Measurements from ENCODE around the gene LRBA. TPM values are rescaled to one million over a fixed set of nuclear protein-coding genes. Genes with fewer than 3 reads are reported as not detected.

Gene LRBA
- polyA plus RNA-seq, 3 donors, result 6.4 to 12.9 (median 10.3) TPM

- WGBS, 3 donors, result 97 to 100% (median 97%) methylated on average over 1 of the region's 1 CpG
- no peak overlapping the region for H3K27ac ChIP-seq (ENCODE audit: low read depth, low read length)
Observed at GRCh38 chr4:150911326-150911725, 103.8 kb downstream of the LRBA start.

GRCh38 chr4:150909116-150909515 is 106.0 kb downstream of the LRBA start:
- H3K27ac ChIP-seq (ENCODE audit: low read depth, low read length), result no peak overlapping the region
- 84 to 95% (median 88%) methylated on average over 3 of the region's 3 CpGs for WGBS, 3 donors

- H3K27ac ChIP-seq (ENCODE audit: low read depth, low read length), result no peak overlapping the region
- 53 to 64% (median 63%) methylated on average over 3 of the region's 3 CpGs for WGBS, 3 donors
Observed at GRCh38 chr4:150906987-150907633, 108.0 kb downstream of the LRBA start.

GRCh38 chr4:150904671-150905070 is 110.4 kb downstream of the LRBA start:
- no peak overlapping the region for H3K27ac ChIP-seq (ENCODE audit: low read depth, low read length)
- 67 to 79% (median 74%) methylated on average over 3 of the region's 3 CpGs for WGBS, 3 donors

- no peak overlapping the region for H3K27ac ChIP-seq (ENCODE audit: low read depth, low read length)
- 81 to 97% (median 96%) methylated on average over 2 of the region's 2 CpGs for WGBS, 3 donors
Observed at GRCh38 chr4:150903603-150904002, 111.5 kb downstream of the LRBA start.

GRCh38 chr4:150896497-150896896 is 118.6 kb downstream of the LRBA start:
- no peak overlapping the region for H3K27ac ChIP-seq (ENCODE audit: low read depth, low read length)
- WGBS, 3 donors, result 93 to 96% (median 93%) methylated on average over 1 of the region's 1 CpG

- H3K27ac ChIP-seq (ENCODE audit: low read depth, low read length), result no peak overlapping the region
- 77 to 83% (median 78%) methylated on average over 2 of the region's 2 CpGs for WGBS, 3 donors
Observed at GRCh38 chr4:150890246-150890645, 124.8 kb downstream of the LRBA start.

GRCh38 chr4:150889306-150889705 is 125.8 kb downstream of the LRBA start:
- no peak overlapping the region for H3K27ac ChIP-seq (ENCODE audit: low read depth, low read length)
- WGBS, 3 donors, result 96 to 99% (median 97%) methylated on average over 4 of the region's 4 CpGs

- no peak overlapping the region for H3K27ac ChIP-seq (ENCODE audit: low read depth, low read length)
Observed at GRCh38 chr4:150888625-150889024, 126.5 kb downstream of the LRBA start.

GRCh38 chr4:150888217-150888616 is 126.9 kb downstream of the LRBA start:
- H3K27ac ChIP-seq (ENCODE audit: low read depth, low read length), result no peak overlapping the region
- 0 to 56% (median 4%) methylated on average over 1 of the region's 1 CpG for WGBS, 3 donors

- no peak overlapping the region for H3K27ac ChIP-seq (ENCODE audit: low read depth, low read length)
- WGBS, 3 donors, result 91 to 100% (median 100%) methylated on average over 1 of the region's 1 CpG
Observed at GRCh38 chr4:150886597-150886996, 128.5 kb downstream of the LRBA start.

GRCh38 chr4:150884625-150885024 is 130.5 kb downstream of the LRBA start:
- WGBS, 3 donors, result 89 to 100% (median 93%) methylated on average over 1 of the region's 1 CpG

GRCh38 chr4:150875367-150875766 is 139.7 kb downstream of the LRBA start:
- WGBS, 3 donors, result 95 to 100% (median 98%) methylated on average over 1 of the region's 1 CpG
- H3K27ac ChIP-seq (ENCODE audit: low read depth, low read length), result no peak overlapping the region

More at GRCh38 chr4:150884625-150885024, 130.5 kb downstream of the LRBA start:
- H3K27ac ChIP-seq (ENCODE audit: low read depth, low read length), result no peak overlapping the region

- H3K27ac ChIP-seq (ENCODE audit: low read depth, low read length), result no peak overlapping the region
- 72 to 81% (median 81%) methylated on average over 6 of the region's 6 CpGs for WGBS, 3 donors
Observed at GRCh38 chr4:150874338-150875226, 140.5 kb downstream of the LRBA start.

GRCh38 chr4:150867148-150867547 is 147.9 kb downstream of the LRBA start:
- no peak overlapping the region for H3K27ac ChIP-seq (ENCODE audit: low read depth, low read length)
- WGBS, 3 donors, result 11 to 14% (median 14%) methylated on average over 4 of the region's 4 CpGs

- H3K27ac ChIP-seq (ENCODE audit: low read depth, low read length), result no peak overlapping the region
- WGBS, 3 donors, result 87 to 93% (median 87%) methylated on average over 7 of the region's 7 CpGs
Observed at GRCh38 chr4:150863456-150863855, 151.6 kb downstream of the LRBA start.

- no peak overlapping the region for H3K27ac ChIP-seq (ENCODE audit: low read depth, low read length)
- 96 to 97% (median 97%) methylated on average over 5 of the region's 5 CpGs for WGBS, 3 donors
Observed at GRCh38 chr4:150862829-150863228, 152.3 kb downstream of the LRBA start.

GRCh38 chr4:150859453-150859852 is 155.6 kb downstream of the LRBA start:
- 26 to 48% (median 33%) methylated on average over 1 of the region's 1 CpG for WGBS, 3 donors
- no peak overlapping the region for H3K27ac ChIP-seq (ENCODE audit: low read depth, low read length)

- 91 to 98% (median 93%) methylated on average over 1 of the region's 1 CpG for WGBS, 3 donors
- no peak overlapping the region for H3K27ac ChIP-seq (ENCODE audit: low read depth, low read length)
Observed at GRCh38 chr4:150855981-150856510, 159.0 kb downstream of the LRBA start.
